Ovary (tissue), 3 donors: ENCODE data around the gene ZNF500.

Source experiments
- CTCF ChIP-seq, 3 donors: fragments of 450-650 bp in 2 of 3; fragments of 200-600 bp in 1 of 3; IDR thresholded peaks; one replicate each; pipeline versions ENCODE4 v1.5.1 to v1.8.0; 2016 to 2022; ENCODE audit warnings: antibody characterized with exemption in 3 of 3, mild to moderate bottlenecking in 1 of 3
- EP300 ChIP-seq: sonication (generic); formaldehyde crosslinking; IDR thresholded peaks from one replicate; pipeline ENCODE4 v1.6.1; 2017; ENCODE audit warnings: antibody characterized with exemption
- donor health status: DM: no; HTN: no; CAD: no.

GRCh38 chr16:4702466-4702808, 64.5 kb downstream of the ZNF500 start:
- TF ChIP-seq EP300 (no peak), CTCF (IDR thresholded peaks at IDR 0.05) (no peak)
